Measurements from ENCODE around the gene NTM.

DNA sequence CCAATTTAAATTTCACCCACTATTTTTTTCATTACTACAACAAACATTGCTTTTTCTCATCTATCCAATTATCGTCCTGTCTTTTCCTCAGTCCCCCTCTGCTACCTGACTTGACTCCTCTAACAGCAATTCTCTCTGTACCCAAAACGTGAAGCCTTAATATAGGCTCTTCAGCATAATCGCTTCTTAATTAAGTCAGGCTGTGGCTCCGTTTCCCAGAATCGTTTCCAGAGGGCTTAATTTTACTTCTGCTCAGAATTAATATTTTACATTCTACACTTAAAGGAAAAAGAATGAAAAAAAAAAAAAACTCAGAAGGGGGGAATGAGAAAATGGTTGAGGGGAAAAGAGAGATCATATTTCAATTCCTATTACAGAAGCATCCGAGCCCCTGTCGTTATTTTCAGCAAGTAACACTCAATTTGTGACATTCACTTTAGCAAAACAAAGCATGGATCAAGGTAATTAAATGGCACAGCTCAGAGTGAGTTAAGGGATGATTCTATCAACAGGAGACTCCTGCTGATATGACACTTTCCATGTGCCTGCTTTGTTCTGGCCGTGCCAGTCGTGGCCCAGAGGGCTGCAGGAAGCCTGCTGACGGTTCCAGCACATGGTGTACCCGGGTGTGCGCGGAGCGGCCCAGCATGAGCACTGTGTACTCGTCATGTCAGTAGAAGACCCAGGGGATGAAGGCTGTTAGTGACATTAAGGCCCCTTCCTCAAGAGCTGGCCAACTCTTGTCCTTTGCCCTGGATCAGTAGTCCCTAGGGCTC, 272.5 kb downstream of the NTM start:
- TF ChIP-seq, protein P1, sequence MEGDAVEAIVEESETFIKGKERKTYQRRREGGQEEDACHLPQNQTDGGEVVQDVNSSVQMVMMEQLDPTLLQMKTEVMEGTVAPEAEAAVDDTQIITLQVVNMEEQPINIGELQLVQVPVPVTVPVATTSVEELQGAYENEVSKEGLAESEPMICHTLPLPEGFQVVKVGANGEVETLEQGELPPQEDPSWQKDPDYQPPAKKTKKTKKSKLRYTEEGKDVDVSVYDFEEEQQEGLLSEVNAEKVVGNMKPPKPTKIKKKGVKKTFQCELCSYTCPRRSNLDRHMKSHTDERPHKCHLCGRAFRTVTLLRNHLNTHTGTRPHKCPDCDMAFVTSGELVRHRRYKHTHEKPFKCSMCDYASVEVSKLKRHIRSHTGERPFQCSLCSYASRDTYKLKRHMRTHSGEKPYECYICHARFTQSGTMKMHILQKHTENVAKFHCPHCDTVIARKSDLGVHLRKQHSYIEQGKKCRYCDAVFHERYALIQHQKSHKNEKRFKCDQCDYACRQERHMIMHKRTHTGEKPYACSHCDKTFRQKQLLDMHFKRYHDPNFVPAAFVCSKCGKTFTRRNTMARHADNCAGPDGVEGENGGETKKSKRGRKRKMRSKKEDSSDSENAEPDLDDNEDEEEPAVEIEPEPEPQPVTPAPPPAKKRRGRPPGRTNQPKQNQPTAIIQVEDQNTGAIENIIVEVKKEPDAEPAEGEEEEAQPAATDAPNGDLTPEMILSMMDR (IDR thresholded peaks at IDR 0.05) = no peak
- TF ChIP-seq POLR2A (IDR thresholded peaks at IDR 0.05) = no peak

Measured in breast epithelium (tissue), 3 donors.